HL-60 (cell line): ENCODE results near the gene IL20RA.

Experiments
- DNase-seq, 2 experiments: peaks; one replicate each; pipeline ENCODE4 v3.0.0-alpha.2; 2010 to 2020; ENCODE audit warnings: low read depth in 1 of 2, low spot score in 1 of 2
- H3K27ac ChIP-seq: fragments of 250-450 bp; sonication (Bioruptor Pico); replicated peaks from 2 replicates; pipeline ENCODE4 v1.5.1; 2020; ENCODE audit warnings: mild to moderate bottlenecking, moderate library complexity
- H3K27me3 ChIP-seq: fragments of 250-450 bp; sonication (Bioruptor Pico); 2 replicates; pipeline ENCODE4 v1.5.1; 2021; ENCODE audit warnings: mild to moderate bottlenecking, moderate library complexity; ENCODE audit not compliant: insufficient read depth, poor library complexity, severe bottlenecking
- H3K4me3 ChIP-seq: replicated peaks from 2 replicates; pipeline ENCODE4 v1.5.1; 2011; ENCODE audit warnings: mild to moderate bottlenecking, control low read depth, low read length; ENCODE audit not compliant: insufficient read depth
- GABPA ChIP-seq: IDR thresholded peaks from 2 replicates; pipeline ENCODE4 v1.6.1; 2012; ENCODE audit warnings: low read depth
- POLR2AphosphoS5 ChIP-seq: IDR thresholded peaks from 2 replicates; pipeline ENCODE4 v1.6.1; 2012; ENCODE audit warnings: low read depth
- SPI1 ChIP-seq: IDR thresholded peaks from 2 replicates; pipeline ENCODE4 v1.6.1; 2012; ENCODE audit warnings: low read depth, mild to moderate bottlenecking, borderline replicate concordance
- TF ChIP-seq, protein P1 (sequence below): IDR thresholded peaks from 2 replicates; pipeline ENCODE4 v1.6.1; 2012; ENCODE audit warnings: low read depth; ENCODE audit not compliant: insufficient replicate concordance
- TF ChIP-seq, protein P2 (sequence below): IDR thresholded peaks from one replicate; pipeline ENCODE4 v1.5.1; 2011; ENCODE audit warnings: low read length, control low read depth, inconsistent platforms; ENCODE audit not compliant: insufficient read depth

Gene IL20RA

DNA sequence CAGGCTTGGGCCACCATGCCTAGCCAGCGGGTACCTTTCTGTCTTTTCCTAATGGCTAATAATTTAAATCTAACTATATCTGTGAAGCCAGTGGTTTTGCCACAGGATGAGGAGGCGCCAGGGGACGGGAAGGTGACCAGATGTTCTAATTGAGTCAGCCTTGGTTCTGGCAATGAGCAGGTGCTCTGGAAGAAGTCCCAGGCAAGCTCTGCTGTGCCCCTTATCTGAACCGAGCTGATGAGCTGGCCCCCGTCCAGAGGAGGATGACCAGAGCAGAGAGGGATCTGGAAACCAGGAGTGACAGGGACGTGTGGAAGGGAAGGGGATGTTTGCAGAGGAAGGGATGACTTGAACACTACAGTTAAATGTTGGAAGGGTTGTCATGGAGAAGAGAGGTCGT lies 75.9 kb downstream of the IL20RA start:
- no peak for DNase-seq
- TF ChIP-seq, protein P1, sequence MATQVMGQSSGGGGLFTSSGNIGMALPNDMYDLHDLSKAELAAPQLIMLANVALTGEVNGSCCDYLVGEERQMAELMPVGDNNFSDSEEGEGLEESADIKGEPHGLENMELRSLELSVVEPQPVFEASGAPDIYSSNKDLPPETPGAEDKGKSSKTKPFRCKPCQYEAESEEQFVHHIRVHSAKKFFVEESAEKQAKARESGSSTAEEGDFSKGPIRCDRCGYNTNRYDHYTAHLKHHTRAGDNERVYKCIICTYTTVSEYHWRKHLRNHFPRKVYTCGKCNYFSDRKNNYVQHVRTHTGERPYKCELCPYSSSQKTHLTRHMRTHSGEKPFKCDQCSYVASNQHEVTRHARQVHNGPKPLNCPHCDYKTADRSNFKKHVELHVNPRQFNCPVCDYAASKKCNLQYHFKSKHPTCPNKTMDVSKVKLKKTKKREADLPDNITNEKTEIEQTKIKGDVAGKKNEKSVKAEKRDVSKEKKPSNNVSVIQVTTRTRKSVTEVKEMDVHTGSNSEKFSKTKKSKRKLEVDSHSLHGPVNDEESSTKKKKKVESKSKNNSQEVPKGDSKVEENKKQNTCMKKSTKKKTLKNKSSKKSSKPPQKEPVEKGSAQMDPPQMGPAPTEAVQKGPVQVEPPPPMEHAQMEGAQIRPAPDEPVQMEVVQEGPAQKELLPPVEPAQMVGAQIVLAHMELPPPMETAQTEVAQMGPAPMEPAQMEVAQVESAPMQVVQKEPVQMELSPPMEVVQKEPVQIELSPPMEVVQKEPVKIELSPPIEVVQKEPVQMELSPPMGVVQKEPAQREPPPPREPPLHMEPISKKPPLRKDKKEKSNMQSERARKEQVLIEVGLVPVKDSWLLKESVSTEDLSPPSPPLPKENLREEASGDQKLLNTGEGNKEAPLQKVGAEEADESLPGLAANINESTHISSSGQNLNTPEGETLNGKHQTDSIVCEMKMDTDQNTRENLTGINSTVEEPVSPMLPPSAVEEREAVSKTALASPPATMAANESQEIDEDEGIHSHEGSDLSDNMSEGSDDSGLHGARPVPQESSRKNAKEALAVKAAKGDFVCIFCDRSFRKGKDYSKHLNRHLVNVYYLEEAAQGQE = no peak
- TF ChIP-seq SPI1 (no peak), GABPA (no peak), POLR2AphosphoS5 (no peak)
- TF ChIP-seq, protein P2, sequence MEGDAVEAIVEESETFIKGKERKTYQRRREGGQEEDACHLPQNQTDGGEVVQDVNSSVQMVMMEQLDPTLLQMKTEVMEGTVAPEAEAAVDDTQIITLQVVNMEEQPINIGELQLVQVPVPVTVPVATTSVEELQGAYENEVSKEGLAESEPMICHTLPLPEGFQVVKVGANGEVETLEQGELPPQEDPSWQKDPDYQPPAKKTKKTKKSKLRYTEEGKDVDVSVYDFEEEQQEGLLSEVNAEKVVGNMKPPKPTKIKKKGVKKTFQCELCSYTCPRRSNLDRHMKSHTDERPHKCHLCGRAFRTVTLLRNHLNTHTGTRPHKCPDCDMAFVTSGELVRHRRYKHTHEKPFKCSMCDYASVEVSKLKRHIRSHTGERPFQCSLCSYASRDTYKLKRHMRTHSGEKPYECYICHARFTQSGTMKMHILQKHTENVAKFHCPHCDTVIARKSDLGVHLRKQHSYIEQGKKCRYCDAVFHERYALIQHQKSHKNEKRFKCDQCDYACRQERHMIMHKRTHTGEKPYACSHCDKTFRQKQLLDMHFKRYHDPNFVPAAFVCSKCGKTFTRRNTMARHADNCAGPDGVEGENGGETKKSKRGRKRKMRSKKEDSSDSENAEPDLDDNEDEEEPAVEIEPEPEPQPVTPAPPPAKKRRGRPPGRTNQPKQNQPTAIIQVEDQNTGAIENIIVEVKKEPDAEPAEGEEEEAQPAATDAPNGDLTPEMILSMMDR = no peak
- no peak overlapping the region for H3K27ac ChIP-seq
- no peak overlapping the region for H3K4me3 ChIP-seq
- peaks cover 13% of the 10 kb centered on the region for H3K27me3 ChIP-seq

DNA sequence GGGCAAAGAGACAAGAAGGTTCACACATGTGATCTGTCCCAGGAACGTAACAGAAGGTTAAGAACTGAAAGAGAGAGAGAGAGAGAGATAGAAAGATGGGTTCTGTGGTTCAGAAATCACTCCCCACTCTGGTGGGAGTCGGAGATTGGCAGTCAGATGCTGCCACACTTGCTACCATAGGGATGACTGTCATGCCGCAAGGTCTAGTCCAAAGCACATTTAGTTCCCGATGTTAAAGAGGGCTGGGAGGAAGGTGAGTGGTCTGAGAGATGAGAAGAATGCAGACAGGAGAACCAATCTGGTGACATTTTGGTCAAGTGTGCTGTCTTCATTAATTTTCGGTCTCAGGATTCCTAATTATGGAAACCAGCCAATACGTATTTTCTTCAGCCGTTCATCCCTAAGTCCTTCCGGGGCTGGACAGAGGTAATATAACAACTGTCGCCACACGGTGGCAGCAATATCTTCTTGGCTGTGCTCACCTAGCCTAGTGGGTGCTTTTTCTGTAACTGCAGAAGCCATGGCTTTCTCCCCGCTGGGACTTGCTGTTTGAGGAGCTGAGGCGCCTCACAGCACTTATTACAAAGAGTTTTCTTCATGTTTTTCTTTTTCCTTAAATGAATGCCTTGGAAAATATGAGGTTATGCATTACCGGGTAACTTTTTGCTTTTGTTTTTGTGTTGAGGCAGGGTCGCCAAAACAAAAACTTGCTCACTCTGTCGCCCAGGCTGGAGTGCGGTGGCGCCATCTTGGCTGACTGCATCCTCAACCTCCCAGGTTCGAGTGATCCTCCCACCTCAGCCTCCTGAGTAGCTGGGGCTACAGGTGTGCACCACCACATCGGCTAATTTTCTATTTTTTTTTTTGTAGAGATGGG lies 76.7 kb downstream of the IL20RA start:
- no peak; the same call in 1 of the 2 replicates for TF ChIP-seq SPI1
- TF ChIP-seq, protein P2 = peak; percentile 42
- TF ChIP-seq, protein P1 = peak; percentile 73
- DNase-seq = peak; percentile 45 to 67
- peaks cover 13% of the 10 kb centered on the region for H3K27me3 ChIP-seq
- no peak overlapping the region for H3K4me3 ChIP-seq
- no peak overlapping the region for H3K27ac ChIP-seq

DNA sequence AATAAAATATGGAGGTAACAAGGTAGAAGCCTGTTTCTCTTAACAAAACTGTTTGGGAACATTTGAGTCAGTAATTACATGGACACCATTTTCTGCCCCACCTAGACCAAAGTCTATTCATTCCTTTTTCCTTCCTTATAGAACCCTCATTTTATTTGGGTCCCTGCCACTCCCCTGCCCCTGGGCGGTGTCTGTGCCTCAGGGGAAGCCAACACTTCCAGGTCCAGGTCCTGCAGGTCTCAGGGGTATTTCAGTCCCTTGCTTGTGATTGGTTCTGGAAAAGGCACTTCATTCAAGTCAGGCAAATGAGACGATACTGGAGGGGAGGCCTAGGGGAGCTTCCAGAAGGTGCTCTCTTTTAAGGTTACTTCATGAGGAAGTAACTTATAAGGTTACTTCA lies 80.4 kb downstream of the IL20RA start:
- H3K4me3 ChIP-seq = no peak overlapping the region
- no peak overlapping the region for H3K27ac ChIP-seq
- peaks cover 11% of the 10 kb centered on the region for H3K27me3 ChIP-seq
- DNase-seq = no peak
- TF ChIP-seq SPI1 = no peak

DNA sequence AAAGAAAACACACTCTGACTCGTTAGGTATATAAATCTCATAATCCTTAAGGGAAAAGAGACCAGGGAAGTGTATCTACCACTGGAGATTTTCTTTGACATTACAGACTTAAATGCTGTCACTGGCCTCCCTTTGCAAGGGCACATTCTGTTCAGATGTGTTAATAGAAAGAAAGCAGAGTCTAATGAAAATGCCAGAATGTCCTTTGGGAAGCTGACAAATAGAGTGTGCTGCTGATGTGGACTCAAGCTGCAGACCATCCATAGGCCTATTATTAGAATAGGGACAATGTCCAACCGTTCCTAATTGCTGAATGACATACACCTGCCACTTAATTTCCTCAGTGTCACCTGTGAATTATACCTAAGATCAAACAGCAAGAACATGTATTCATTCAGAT lies 81.5 kb downstream of the IL20RA start:
- TF ChIP-seq, protein P2 = no peak
- TF ChIP-seq SPI1 (no peak), GABPA (no peak), POLR2AphosphoS5 (no peak)
- TF ChIP-seq, protein P1 = no peak
- Histone ChIP-seq H3K4me3 (no peak overlapping the region), H3K27ac (no peak overlapping the region)

More for the DNA sequence above, 81.5 kb downstream of the IL20RA start:
- DNase-seq = no peak
- peaks cover 10% of the 10 kb centered on the region for H3K27me3 ChIP-seq
